ENCODE measurements around the gene MAB21L1.

GRCh38 chr13:35499196-35499662 lies 22.7 kb upstream of the MAB21L1 start:
- TF ChIP-seq CTCF (IDR thresholded peaks at IDR 0.05; ENCODE audit: low read length) (no peak), EZH2phosphoT487 (IDR thresholded peaks at IDR 0.05; ENCODE audit: low read length) (no peak)

Data from MM.1S (cell line).